BE2C (cell line): ENCODE data around the gene BRD1.

ENCODE experiments used
- DNase-seq: peaks from one replicate; pipeline ENCODE4 v3.0.0-alpha.2; 2020
- H3K27me3 ChIP-seq: fragments of 250-450 bp; sonication (Bioruptor Pico); 2 replicates; pipeline ENCODE4 v1.5.1; 2020; ENCODE audit warnings: mild to moderate bottlenecking
- H3K36me3 ChIP-seq: fragments of 250-450 bp; sonication (Bioruptor Pico); 2 replicates; pipeline ENCODE4 v1.5.1; 2020; ENCODE audit warnings: mild to moderate bottlenecking
- H3K4me1 ChIP-seq: fragments of 250-450 bp; sonication (Bioruptor Pico); 2 replicates; pipeline ENCODE4 v1.5.1; 2020
- H3K4me3 ChIP-seq: 2 replicates; pipeline ENCODE4 v1.5.1; 2011; ENCODE audit warnings: low read depth, low read length
- H3K9me3 ChIP-seq: fragments of 250-450 bp; sonication (Bioruptor Pico); 2 replicates; pipeline ENCODE4 v1.5.1; 2020
- CTCF ChIP-seq: IDR thresholded peaks from 2 replicates; pipeline ENCODE4 v1.5.1; 2012; ENCODE audit warnings: mild to moderate bottlenecking, low read depth, low read length

The BRD1 gene

GRCh38 chr22:49789289-49790141, 38.2 kb downstream of the BRD1 start:
- H3K4me3 ChIP-seq: no peak overlapping the region
- H3K27me3 ChIP-seq: no peaks in the 10 kb centered on the region
- H3K4me1 ChIP-seq: no peaks in the 10 kb centered on the region
- TF ChIP-seq CTCF: no peak
- peaks cover 96% of the 10 kb centered on the region for H3K36me3 ChIP-seq
- DNase-seq: no peak
- no peaks in the 10 kb centered on the region for H3K9me3 ChIP-seq

GRCh38 chr22:49788504-49788903, 39.2 kb downstream of the BRD1 start:
- H3K4me3 ChIP-seq: no peak overlapping the region
- no peak for DNase-seq
- no peak for TF ChIP-seq CTCF
- H3K4me1 ChIP-seq: no peaks in the 10 kb centered on the region
- H3K9me3 ChIP-seq: no peaks in the 10 kb centered on the region
- no peaks in the 10 kb centered on the region for H3K27me3 ChIP-seq
- H3K36me3 ChIP-seq: peaks cover 89% of the 10 kb centered on the region

- H3K4me1 ChIP-seq: no peaks in the 10 kb centered on the region
- no peaks in the 10 kb centered on the region for H3K9me3 ChIP-seq
- DNase-seq: no peak
- no peak for TF ChIP-seq CTCF
- H3K36me3 ChIP-seq: peaks cover 88% of the 10 kb centered on the region
- no peak overlapping the region for H3K4me3 ChIP-seq
- H3K27me3 ChIP-seq: no peaks in the 10 kb centered on the region
Measured at GRCh38 chr22:49787861-49788260, 39.8 kb downstream of the BRD1 start.

GRCh38 chr22:49786976-49787706, 40.5 kb downstream of the BRD1 start:
- Histone ChIP-seq H3K27me3 (no peaks in the 10 kb centered on the region), H3K4me3 (no peak overlapping the region), H3K4me1 (no peaks in the 10 kb centered on the region), H3K36me3 (peaks cover 81% of the 10 kb centered on the region), H3K9me3 (no peaks in the 10 kb centered on the region)
- DNase-seq: no peak
- no peak for TF ChIP-seq CTCF

GRCh38 chr22:49785841-49786471, 41.7 kb downstream of the BRD1 start:
- Histone ChIP-seq H3K36me3 (peaks cover 69% of the 10 kb centered on the region), H3K27me3 (no peaks in the 10 kb centered on the region), H3K9me3 (no peaks in the 10 kb centered on the region), H3K4me1 (no peaks in the 10 kb centered on the region), H3K4me3 (no peak overlapping the region)
- DNase-seq: no peak
- no peak for TF ChIP-seq CTCF
